HUES6 (cell line): ENCODE results near the gene UBASH3B.

Experiments
- H3K27ac ChIP-seq: 2 replicates; pipeline ENCODE4 v1.7.0; 2013; ENCODE audit warnings: low read depth, mild to moderate bottlenecking, low read length, inconsistent platforms
- H3K27me3 ChIP-seq: 2 replicates; pipeline ENCODE4 v1.6.1; 2013; ENCODE audit warnings: low read length; ENCODE audit not compliant: control insufficient read depth, insufficient read depth
- H3K36me3 ChIP-seq: 2 replicates; pipeline ENCODE4 v1.6.1; 2013; ENCODE audit warnings: low read length; ENCODE audit not compliant: control insufficient read depth, insufficient read depth
- H3K4me1 ChIP-seq: 2 replicates; pipeline ENCODE4 v1.6.1; 2013; ENCODE audit warnings: low read length; ENCODE audit not compliant: control insufficient read depth, insufficient read depth
- H3K4me3 ChIP-seq: 2 replicates; pipeline ENCODE4 v1.5.1; 2013; ENCODE audit warnings: low read depth, low read length
- H3K9ac ChIP-seq: one replicate; pipeline ENCODE4 v1.6.1; 2013; ENCODE audit warnings: mild to moderate bottlenecking, low read length
- H3K9me3 ChIP-seq: 2 replicates; pipeline ENCODE4 v1.6.1; 2013; ENCODE audit warnings: low read depth, low read length; ENCODE audit not compliant: control insufficient read depth, insufficient read depth

UBASH3B gene

DNA sequence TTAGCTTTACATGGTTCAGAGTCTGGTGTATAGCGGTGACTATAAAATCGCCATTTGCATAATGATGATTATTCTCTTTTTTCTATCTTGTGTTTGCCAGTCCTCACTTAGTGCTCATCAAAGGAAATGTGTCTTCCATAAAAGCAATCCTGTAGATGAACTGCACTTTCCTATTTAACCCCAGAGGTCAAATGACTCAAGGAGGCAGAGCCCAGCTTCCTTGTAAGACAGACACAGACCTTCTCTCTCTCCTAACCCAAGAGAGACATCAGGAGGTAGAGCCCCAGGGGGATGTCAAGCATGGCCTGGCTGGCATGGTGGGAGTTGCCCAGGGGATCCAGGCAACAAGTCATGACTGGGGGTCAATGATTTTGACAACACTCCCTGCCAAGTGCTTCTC is 135.9 kb downstream of the UBASH3B start:
- Histone ChIP-seq H3K9ac (no peak overlapping the region), H3K4me3 (no peak overlapping the region), H3K36me3 (peaks cover 12% of the 10 kb centered on the region; the same call in 1 of the 2 replicates), H3K27ac (no peak overlapping the region), H3K9me3 (no peaks in the 10 kb centered on the region), H3K4me1 (no peaks in the 10 kb centered on the region; the same call in 1 of the 2 replicates), H3K27me3 (no peaks in the 10 kb centered on the region)

DNA sequence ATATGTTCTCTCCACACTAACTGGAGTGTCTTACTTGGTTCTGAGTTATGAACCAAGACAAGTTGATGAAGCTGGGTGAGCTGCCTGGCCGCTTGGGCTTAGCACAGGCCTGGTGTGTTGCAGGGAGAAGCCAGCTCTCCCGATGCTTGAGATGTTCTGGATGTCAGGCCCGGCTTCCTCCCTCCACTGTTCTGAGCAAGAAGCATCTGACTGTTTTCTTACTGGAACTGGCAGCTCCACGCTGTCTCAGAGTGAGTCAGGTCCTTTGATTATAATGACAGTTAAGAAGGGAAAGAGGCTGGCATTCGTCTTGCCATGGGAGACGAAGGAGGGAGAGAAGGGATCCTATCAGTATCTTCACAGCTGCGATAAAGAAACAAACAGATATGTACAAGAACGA is 136.3 kb downstream of the UBASH3B start:
- Histone ChIP-seq H3K9me3 (no peaks in the 10 kb centered on the region), H3K4me3 (no peak overlapping the region), H3K4me1 (no peaks in the 10 kb centered on the region; the same call in 1 of the 2 replicates), H3K27ac (no peak overlapping the region), H3K27me3 (no peaks in the 10 kb centered on the region), H3K36me3 (peaks cover 15% of the 10 kb centered on the region), H3K9ac (no peak overlapping the region)

DNA sequence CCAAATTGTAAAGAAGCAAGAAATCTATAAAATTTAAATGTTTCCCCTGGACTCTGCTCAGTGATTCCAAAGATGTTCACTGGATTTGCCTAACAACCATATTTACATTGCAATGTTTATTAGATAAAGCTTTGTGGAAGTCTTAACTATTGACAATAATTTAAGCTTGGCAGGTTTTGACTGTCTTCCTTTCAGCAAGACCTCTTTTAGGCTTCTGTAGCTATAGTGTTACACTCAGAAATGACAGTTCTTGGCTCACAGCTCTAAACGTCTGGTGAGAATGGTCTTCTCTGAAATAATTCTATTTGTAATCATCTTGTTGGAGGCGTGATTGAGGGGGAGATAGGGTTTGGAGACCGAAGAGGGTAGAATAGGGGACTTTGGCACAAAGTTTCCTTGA is 138.0 kb downstream of the UBASH3B start:
- Histone ChIP-seq H3K36me3 (peaks cover 28% of the 10 kb centered on the region), H3K9me3 (no peaks in the 10 kb centered on the region), H3K4me1 (no peaks in the 10 kb centered on the region; the same call in 1 of the 2 replicates), H3K27me3 (no peaks in the 10 kb centered on the region), H3K4me3 (no peak overlapping the region), H3K9ac (no peak overlapping the region), H3K27ac (no peak overlapping the region)

DNA sequence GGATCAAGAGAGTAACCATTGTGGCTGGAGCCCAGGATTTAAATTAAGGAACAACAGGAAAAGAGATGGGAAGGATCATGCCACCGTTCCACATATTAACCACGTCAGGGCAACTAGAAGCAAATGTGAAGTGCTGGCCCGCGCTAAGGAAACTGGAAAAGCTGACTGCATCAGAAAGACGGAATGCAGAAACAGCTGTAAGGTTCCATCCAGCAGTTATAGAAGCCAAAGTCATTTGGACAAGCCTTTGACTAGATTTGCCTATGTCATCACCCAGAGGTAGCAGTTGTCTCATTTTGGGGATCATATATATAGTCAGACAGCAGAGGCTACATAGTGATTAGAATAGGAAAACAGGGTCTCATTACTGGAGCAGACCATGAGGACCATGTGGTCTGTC is 139.8 kb downstream of the UBASH3B start:
- Histone ChIP-seq H3K27ac (no peak overlapping the region), H3K4me3 (no peak overlapping the region), H3K27me3 (no peaks in the 10 kb centered on the region), H3K9ac (no peak overlapping the region), H3K9me3 (no peaks in the 10 kb centered on the region), H3K4me1 (no peaks in the 10 kb centered on the region; the same call in 1 of the 2 replicates), H3K36me3 (peaks cover 20% of the 10 kb centered on the region)

DNA sequence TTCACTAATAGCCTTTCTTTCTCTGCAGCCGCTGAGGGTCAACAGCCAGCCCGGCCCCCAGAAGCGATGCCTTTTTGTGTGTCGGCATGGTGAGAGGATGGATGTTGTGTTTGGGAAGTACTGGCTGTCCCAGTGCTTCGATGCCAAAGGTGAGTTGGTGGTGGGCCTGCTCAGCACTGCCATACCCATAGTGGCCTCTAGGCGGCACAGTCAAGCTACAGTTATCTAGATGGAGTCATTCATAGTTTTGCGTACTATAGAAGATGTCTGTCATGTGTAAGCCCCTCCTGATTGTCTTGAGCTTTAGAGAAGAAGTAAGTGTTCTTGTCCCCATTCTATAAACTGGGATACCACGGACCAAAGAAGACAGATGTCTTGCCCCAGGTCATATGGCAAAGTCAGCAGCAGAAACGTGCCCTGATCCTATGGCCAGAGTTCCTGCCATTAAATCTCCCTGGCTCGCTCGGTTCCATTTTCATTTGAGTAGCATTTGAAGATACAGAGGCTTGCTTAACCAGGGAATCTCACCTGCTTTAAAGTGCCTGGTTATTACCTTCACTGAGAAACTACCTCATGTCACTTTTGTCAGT is 140.7 kb downstream of the UBASH3B start:
- H3K4me3 ChIP-seq = no peak overlapping the region
- H3K9me3 ChIP-seq = no peaks in the 10 kb centered on the region
- peaks cover 22% of the 10 kb centered on the region for H3K36me3 ChIP-seq
- no peak overlapping the region for H3K9ac ChIP-seq
- no peaks in the 10 kb centered on the region; the same call in 1 of the 2 replicates for H3K4me1 ChIP-seq
- H3K27me3 ChIP-seq = no peaks in the 10 kb centered on the region
- no peak overlapping the region for H3K27ac ChIP-seq

DNA sequence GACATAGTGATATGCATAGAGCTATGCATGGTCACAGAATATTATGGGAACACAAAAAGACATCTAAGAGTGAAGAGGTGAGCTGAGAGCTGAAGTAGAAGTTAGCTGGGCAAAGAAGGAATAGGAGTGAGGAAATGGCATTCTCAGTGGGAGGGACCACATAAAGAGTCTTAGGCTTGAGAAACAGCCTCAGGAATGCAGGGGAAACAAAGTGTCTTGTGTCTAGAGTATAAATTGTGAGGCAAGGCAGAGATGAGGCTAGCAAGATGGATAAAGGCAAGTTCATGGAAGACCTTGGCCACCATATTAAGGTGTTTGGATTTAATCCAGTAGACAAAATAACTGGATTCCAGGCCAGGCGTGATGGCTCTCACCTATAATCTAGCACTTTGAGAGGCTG is 142.1 kb downstream of the UBASH3B start:
- no peaks in the 10 kb centered on the region for H3K27me3 ChIP-seq
- H3K27ac ChIP-seq = no peak overlapping the region
- no peak overlapping the region for H3K9ac ChIP-seq
- no peaks in the 10 kb centered on the region for H3K9me3 ChIP-seq
- peaks cover 22% of the 10 kb centered on the region for H3K36me3 ChIP-seq
- H3K4me1 ChIP-seq = no peaks in the 10 kb centered on the region; the same call in 1 of the 2 replicates
- H3K4me3 ChIP-seq = no peak overlapping the region

DNA sequence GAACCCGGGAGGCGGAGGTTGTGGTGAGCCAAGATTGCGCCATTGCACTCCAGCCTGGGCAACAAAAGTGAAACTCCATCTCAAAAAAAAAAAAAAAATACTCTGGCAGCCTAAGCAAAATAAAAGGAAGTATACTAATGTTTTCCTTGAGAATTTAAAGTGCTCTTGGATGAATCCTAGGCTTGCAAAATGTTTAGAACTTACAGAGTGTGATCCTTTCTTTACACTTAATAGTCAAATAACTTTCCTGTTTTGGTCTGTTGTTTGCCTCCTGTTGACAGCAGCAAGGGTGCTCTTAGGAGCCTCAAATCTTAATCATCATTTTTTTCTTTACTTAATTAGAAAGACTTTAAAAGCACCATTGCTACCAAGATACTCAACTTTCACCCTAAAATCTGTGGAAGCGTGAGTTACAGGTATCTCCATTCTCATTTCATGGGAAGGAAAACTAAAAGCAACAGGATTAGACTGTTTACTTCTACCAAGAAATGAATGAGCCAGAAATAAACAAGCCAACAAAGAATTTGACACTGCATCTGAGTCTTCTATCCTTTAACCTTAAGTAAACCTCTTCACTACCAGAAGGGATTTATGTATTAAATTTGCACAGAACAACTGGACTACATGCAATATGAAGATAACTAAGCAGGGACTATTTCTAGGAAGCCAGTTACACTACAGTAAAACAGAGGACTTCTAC is 144.0 kb downstream of the UBASH3B start:
- no peak overlapping the region for H3K27ac ChIP-seq
- no peaks in the 10 kb centered on the region for H3K9me3 ChIP-seq
- no peak overlapping the region for H3K9ac ChIP-seq
- H3K36me3 ChIP-seq = peaks cover 22% of the 10 kb centered on the region
- no peak overlapping the region for H3K4me3 ChIP-seq
- H3K27me3 ChIP-seq = no peaks in the 10 kb centered on the region
- H3K4me1 ChIP-seq = peaks cover 19% of the 10 kb centered on the region

DNA sequence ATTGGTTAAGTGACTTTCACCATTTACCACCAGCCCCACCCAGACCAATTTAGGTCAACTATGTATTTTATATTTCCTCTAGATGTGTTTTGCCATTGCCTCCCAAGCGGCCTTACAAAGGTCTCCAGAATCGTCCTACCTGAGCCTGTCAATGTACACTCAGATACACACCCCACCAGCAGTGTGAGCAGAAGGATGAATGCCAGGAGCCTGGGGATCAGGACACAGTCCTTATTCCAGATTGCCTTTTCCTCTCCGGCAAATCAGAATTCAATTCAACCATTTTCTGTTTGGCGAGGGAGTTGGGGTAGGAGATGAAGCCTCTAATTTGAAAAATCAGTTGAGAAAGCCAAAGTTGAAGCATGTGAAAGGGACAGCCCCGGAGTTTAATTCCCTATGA is 147.4 kb downstream of the UBASH3B start:
- H3K9ac ChIP-seq = peak overlapping the region; percentile 7
- peaks cover 26% of the 10 kb centered on the region for H3K4me1 ChIP-seq
- 0 out of 2 replicates have a peak overlapping the region, but pooled peaks have one; percentile 9 for H3K27ac ChIP-seq
- no peaks in the 10 kb centered on the region for H3K9me3 ChIP-seq
- no peak overlapping the region for H3K4me3 ChIP-seq
- peaks cover 8% of the 10 kb centered on the region; the same call in 1 of the 2 replicates for H3K36me3 ChIP-seq
- H3K27me3 ChIP-seq = no peaks in the 10 kb centered on the region

DNA sequence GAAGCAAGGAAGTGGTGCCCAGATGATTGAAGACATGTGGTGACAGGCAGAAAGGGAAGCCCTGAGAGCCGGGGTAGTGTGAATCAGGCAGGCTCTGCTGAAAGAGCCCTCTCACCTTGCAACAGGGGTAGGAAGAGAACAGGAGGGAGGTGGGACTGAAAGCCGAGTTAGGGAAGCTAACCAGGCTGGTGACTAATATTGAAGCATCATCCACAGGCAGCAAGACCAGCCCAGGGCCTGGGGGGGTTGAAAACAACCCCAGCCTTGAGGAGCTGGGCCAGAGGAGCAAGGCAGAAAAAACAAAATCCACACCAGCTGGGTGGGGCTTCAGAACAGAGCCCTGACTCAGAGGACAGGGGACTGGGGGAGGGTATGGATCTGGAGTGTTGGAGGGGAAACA is 147.8 kb downstream of the UBASH3B start:
- peaks cover 6% of the 10 kb centered on the region; the same call in 1 of the 2 replicates for H3K36me3 ChIP-seq
- H3K9me3 ChIP-seq = no peaks in the 10 kb centered on the region
- H3K27me3 ChIP-seq = no peaks in the 10 kb centered on the region
- H3K9ac ChIP-seq = peak overlapping the region; percentile 7
- H3K4me1 ChIP-seq = peaks cover 30% of the 10 kb centered on the region
- peak overlapping the region; percentile 15; the same call in 1 of the 2 replicates for H3K27ac ChIP-seq
- H3K4me3 ChIP-seq = no peak overlapping the region

DNA sequence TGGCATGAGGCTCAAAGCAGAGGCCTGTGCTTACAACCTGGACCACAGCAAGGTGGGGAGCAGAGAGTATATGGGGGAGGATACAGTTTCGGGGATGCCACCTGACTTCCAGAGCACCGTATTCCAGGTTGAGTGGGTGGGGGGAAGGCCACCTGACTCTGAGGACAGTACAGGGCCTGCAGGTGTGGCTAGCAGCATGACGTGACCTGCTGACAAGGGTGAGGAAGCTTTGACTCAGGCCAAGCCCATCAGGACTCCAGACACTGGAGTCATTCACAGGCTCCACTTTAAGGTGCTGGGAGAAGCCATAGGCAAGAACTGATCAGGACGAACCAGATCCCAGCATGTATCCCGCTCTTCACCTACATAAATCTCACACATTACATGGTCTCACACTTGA is 148.2 kb downstream of the UBASH3B start:
- Histone ChIP-seq H3K4me3 (no peak overlapping the region), H3K36me3 (peaks cover 6% of the 10 kb centered on the region; the same call in 1 of the 2 replicates), H3K9ac (no peak overlapping the region), H3K27me3 (no peaks in the 10 kb centered on the region), H3K9me3 (no peaks in the 10 kb centered on the region), H3K4me1 (peaks cover 34% of the 10 kb centered on the region), H3K27ac (peak overlapping the region; percentile 15; the same call in 1 of the 2 replicates)

DNA sequence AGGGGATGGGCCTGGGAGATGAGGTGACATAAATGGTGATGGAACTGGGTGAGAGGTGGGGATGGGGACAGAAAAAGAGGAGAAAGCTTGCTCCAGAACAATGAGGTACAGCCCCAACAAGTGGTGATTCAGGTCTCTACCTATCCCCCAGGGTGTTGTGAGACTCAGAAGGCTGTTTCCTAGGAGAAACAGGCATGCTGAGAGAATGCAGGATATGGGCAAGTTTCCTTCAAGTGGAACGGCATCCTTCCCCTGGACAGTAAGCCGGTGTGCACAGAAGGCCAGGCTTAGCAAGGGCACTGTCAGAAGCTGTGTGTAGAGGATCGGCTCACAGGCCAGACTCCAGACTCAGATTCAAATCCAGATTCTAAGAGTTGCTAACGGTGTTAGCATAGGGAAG is 148.6 kb downstream of the UBASH3B start:
- Histone ChIP-seq H3K27me3 (no peaks in the 10 kb centered on the region), H3K4me1 (peaks cover 34% of the 10 kb centered on the region), H3K4me3 (no peak overlapping the region), H3K27ac (peak overlapping the region; percentile 15; the same call in 1 of the 2 replicates), H3K9me3 (no peaks in the 10 kb centered on the region), H3K36me3 (peaks cover 6% of the 10 kb centered on the region; the same call in 1 of the 2 replicates), H3K9ac (peak overlapping the region; percentile 6)
